Spleen (tissue), 11 donors: ENCODE measurements around the gene PLTP. TPM values are rescaled to one million over a fixed set of nuclear protein-coding genes. Genes with fewer than 3 reads are reported as not detected.

Experiments used
- DNase-seq: peaks from one replicate; pipeline ENCODE4 v3.0.0-alpha.2; 2020
- H3K27ac ChIP-seq, 8 donors: fragments of 200-600 bp; sonication (generic) in 7 of 8; 1 replicate in 4 of 8; 2 replicates in 4 of 8; pipeline versions ENCODE4 v1.5.0 to v1.8.0; 2016 to 2021; ENCODE audit warnings: inconsistent platforms in 4 of 8, mild to moderate bottlenecking in 4 of 8, moderate library complexity in 1 of 8
- H3K27me3 ChIP-seq, 7 donors: fragments of 200-600 bp; sonication (generic) in 6 of 7; replicated peaks in 1 of 7; 1 replicate in 4 of 7; 2 replicates in 3 of 7; pipeline versions ENCODE4 v1.5.0 to v1.8.0; 2016 to 2021; ENCODE audit warnings: inconsistent platforms in 3 of 7, mild to moderate bottlenecking in 1 of 7
- H3K36me3 ChIP-seq, 6 donors: fragments of 200-600 bp; sonication (generic) in 5 of 6; 1 replicate in 4 of 6; 2 replicates in 2 of 6; pipeline versions ENCODE4 v1.5.0 to v1.8.0; 2016 to 2021; ENCODE audit warnings: inconsistent platforms in 2 of 6
- H3K4me1 ChIP-seq, 6 donors: fragments of 200-600 bp; sonication (generic) in 5 of 6; 1 replicate in 3 of 6; 2 replicates in 3 of 6; pipeline versions ENCODE4 v1.5.0 to v1.8.0; 2016 to 2021; ENCODE audit warnings: inconsistent platforms in 3 of 6
- H3K4me3 ChIP-seq, 8 donors: fragments of 200-600 bp; sonication (generic) in 7 of 8; 1 replicate in 4 of 8; 2 replicates in 4 of 8; pipeline versions ENCODE4 v1.5.0 to v1.8.0; 2016 to 2021; ENCODE audit warnings: inconsistent platforms in 4 of 8, mild to moderate bottlenecking in 4 of 8, moderate library complexity in 2 of 8
- H3K9me3 ChIP-seq, 8 donors: fragments of 200-600 bp; sonication (generic) in 7 of 8; 1 replicate in 4 of 8; 2 replicates in 4 of 8; pipeline versions ENCODE4 v1.5.0 to v1.8.0; 2016 to 2021; ENCODE audit warnings: inconsistent platforms in 4 of 8
- POLR2A ChIP-seq, 3 donors: fragments of 450-650 bp; IDR thresholded peaks; one replicate each; pipeline ENCODE4 v1.5.1; 2017; ENCODE audit warnings: antibody characterized with exemption in 3 of 3, mild to moderate bottlenecking in 1 of 3
- POLR2AphosphoS5 ChIP-seq, 3 donors: sonication (generic); formaldehyde crosslinking; IDR thresholded peaks; one replicate each; pipeline ENCODE4 v1.5.1; 2017; ENCODE audit warnings: antibody characterized with exemption in 3 of 3
- WGBS, 5 donors: extraction: QIAGEN DNeasy Blood & Tissue Kit in 3 of 5; methylation state at CpG; one replicate each; pipeline versions ENCODE4 v1.1.5 to v1.1.7; 2013 to 2018; 5-methylcytosine and 5-hydroxymethylcytosine counted together
- intact Hi-C: fragments of 100-400 bp; cut with DNase I; formaldehyde crosslinking; loops from one replicate; pipeline ENCODE4 v1.15.0; 2023; ENCODE audit warnings: low total_unique reads
- polyA plus RNA-seq, 3 donors: library from polyadenylated mRNA; stranded (reverse); fragments of 200-250 nt; gene quantifications; one replicate each; pipeline ENCODE4 v1.2.1, GENCODE V29; 2013
- total RNA-seq, 7 donors: library from RNA; depleted of rRNA in 3 of 7; stranded (reverse); fragments of >200 nt in 3 of 7; fragmentation: NEBNext Ultra II Directional in 4 of 7; extraction: Animal tissue kit (Norgen Biotek cat#: 25700) in 4 of 7; gene quantifications; one replicate each; pipeline versions ENCODE4 v1.1.0 to v1.2.1, GENCODE V29; 2016 to 2021
- TF ChIP-seq, protein P1 (sequence below), 11 experiments: fragments of 200-600 bp in 7 of 11; fragments of 450-650 bp in 4 of 11; sonication (generic) in 4 of 11; IDR thresholded peaks in 8 of 11; conservative IDR thresholded peaks in 3 of 11; 1 replicate in 7 of 11; 2 replicates in 4 of 11; pipeline versions ENCODE4 v1.4.0 to v1.8.0; 2016 to 2021; ENCODE audit warnings: antibody characterized with exemption in 11 of 11, inconsistent platforms in 4 of 11, mild to moderate bottlenecking in 1 of 11
- donor health status: healthy with polysubstance abuse.
- donor health status: DM: no; HTN: no; CAD: no; lungs with moderate emphysema.
- donor health status: DM: no; HTN: no; CAD: no.
- donor health status: Bipolar disorder and iron deficiency.
- donor health status: healthy.
- donor health status: DM: no; HTN: no; CAD: no.
- donor health status: DM: yes; HTN: yes; CAD: no.

PLTP gene
- total and polyA plus RNA-seq, 10 donors: 7.5 to 430 (median 40.7) TPM

DNA sequence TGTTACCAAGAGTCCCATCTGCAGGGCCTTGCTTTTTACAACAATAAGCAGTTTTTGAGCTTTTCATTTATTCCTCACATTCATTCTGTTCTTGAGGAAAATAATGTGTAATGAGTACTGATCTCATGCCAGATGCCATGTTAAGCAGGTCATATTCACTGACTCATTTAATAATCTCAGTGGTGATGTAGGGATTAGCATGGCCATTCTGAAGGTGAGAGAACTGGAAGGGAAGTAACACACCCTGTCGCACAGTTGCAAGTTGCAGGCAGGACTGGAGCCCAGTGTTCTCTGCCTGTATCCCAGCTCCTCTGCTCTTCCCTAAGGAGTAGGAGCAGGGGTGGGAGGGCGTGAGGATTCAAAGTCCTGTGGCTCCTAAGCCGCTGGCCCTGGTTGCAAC lies 28.1 kb upstream of the PLTP start:
- 76 to 98% (median 94%) methylated on average over 3 of the region's 3 CpGs for WGBS, 5 donors
- intact Hi-C loops: no loop called here

DNA sequence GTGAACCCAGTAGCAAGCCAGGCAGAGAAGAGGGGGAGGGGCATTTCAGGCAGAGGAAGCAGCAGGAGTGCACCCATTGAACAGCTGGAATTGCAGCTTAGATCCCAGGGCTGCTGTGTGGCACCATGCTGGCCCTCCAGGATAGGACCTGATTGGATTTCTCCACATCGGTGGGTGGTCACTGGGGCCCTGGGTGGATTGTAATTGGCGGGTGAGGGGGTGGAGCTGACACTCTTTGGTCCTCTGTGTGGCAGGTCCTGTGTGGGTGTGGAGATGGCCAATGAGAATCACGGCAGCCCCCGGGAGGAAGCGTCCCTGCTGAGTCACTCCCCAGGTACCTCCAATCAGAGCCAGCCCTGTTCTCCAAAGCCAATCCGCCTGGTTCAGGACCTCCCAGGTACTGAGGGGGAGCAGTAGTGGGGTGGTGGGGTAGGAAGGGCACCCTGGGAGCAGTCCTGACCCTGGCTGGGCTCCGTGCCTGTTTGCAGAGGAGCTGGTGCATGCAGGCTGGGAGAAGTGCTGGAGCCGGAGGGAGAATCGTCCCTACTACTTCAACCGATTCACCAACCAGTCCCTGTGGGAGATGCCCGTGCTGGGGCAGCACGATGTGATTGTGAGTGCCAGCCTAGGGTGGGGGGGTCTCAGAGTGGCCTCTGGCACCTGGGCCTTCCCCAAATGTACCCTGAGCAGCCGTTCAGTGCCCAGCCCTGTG lies 26.9 kb upstream of the PLTP start:
- no peak for DNase-seq
- peaks cover 7 to 45% (median 19%) of the 10 kb centered on the region in 6 donors for H3K4me1 ChIP-seq
- TF ChIP-seq POLR2A (IDR thresholded peaks at IDR 0.05): no peak
- peak in 2 of 3 donors; percentile 8 to 25 for TF ChIP-seq POLR2AphosphoS5 (IDR thresholded peaks at IDR 0.05)
- TF ChIP-seq, protein P1, sequence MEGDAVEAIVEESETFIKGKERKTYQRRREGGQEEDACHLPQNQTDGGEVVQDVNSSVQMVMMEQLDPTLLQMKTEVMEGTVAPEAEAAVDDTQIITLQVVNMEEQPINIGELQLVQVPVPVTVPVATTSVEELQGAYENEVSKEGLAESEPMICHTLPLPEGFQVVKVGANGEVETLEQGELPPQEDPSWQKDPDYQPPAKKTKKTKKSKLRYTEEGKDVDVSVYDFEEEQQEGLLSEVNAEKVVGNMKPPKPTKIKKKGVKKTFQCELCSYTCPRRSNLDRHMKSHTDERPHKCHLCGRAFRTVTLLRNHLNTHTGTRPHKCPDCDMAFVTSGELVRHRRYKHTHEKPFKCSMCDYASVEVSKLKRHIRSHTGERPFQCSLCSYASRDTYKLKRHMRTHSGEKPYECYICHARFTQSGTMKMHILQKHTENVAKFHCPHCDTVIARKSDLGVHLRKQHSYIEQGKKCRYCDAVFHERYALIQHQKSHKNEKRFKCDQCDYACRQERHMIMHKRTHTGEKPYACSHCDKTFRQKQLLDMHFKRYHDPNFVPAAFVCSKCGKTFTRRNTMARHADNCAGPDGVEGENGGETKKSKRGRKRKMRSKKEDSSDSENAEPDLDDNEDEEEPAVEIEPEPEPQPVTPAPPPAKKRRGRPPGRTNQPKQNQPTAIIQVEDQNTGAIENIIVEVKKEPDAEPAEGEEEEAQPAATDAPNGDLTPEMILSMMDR (IDR thresholded peaks at IDR 0.05 in 8 of 11, conservative IDR thresholded peaks at IDR 0.05 in 3 of 11): no peak
- H3K36me3 ChIP-seq: peaks cover 12 to 75% (median 70%) of the 10 kb centered on the region in 6 donors
- no peaks in the 10 kb centered on the region for H3K9me3 ChIP-seq
- no peak overlapping the region for H3K27ac ChIP-seq
- no peaks in the 10 kb centered on the region for H3K27me3 ChIP-seq
- WGBS, 5 donors: 88 to 96% (median 92%) methylated on average over 7 to 13 of the region's 13 CpGs
- intact Hi-C loops: loop anchor here (5.0 kb wide), 1 partner anchor 33 kb away; the partner anchor contains the start of gene ZNF335
- H3K4me3 ChIP-seq: no peak overlapping the region

More for the DNA sequence above, 28.1 kb upstream of the PLTP start:
- TF ChIP-seq, protein P1 (IDR thresholded peaks at IDR 0.05 in 8 of 11, conservative IDR thresholded peaks at IDR 0.05 in 3 of 11): no peak
- TF ChIP-seq POLR2A (IDR thresholded peaks at IDR 0.05) (no peak), POLR2AphosphoS5 (IDR thresholded peaks at IDR 0.05) (no peak)
- peaks cover 7 to 53% (median 18%) of the 10 kb centered on the region in 6 donors for H3K4me1 ChIP-seq
- no peaks in the 10 kb centered on the region for H3K27me3 ChIP-seq
- no peak overlapping the region for H3K27ac ChIP-seq
- DNase-seq: no peak
- peaks cover 12 to 86% (median 82%) of the 10 kb centered on the region in 6 donors for H3K36me3 ChIP-seq
- no peak overlapping the region for H3K4me3 ChIP-seq
- H3K9me3 ChIP-seq: no peaks in the 10 kb centered on the region

DNA sequence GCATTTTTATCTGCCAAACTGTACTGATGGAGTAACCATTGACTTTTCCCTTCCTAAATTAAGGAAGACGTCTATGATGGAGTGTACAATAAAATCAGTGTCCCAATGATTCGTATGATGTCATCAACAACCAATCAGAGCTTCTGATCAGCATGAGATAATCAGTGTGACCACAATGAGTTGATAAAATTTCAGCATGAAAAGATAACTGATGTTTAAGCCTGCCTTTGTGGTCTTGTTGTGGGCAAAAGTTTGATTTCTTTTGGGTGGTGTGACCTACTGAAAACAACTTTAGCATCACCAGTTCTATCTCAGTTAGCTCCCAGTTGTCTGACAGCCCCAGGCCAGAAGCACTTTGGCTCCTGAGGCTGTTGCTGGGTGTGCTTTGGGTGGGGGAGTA lies 25.8 kb upstream of the PLTP start:
- Histone ChIP-seq H3K9me3 (no peaks in the 10 kb centered on the region), H3K27me3 (no peaks in the 10 kb centered on the region), H3K4me3 (no peak overlapping the region), H3K36me3 (peaks cover 10 to 66% (median 59%) of the 10 kb centered on the region in 6 donors), H3K4me1 (peaks cover 12 to 47% (median 29%) of the 10 kb centered on the region in 6 donors), H3K27ac (peak overlapping the region in 1 of 8 donors; percentile 1)
- DNase-seq: no peak
- TF ChIP-seq POLR2A (IDR thresholded peaks at IDR 0.05): no peak
- TF ChIP-seq, protein P1 (IDR thresholded peaks at IDR 0.05 in 8 of 11, conservative IDR thresholded peaks at IDR 0.05 in 3 of 11): no peak
- TF ChIP-seq POLR2AphosphoS5 (IDR thresholded peaks at IDR 0.05): no peak
- intact Hi-C loops: loop anchor here (5.0 kb wide), 1 partner anchor 35 kb away; the partner anchor contains the start of gene ZNF335
- 66 to 84% (median 74%) methylated on average over 2 of the region's 2 CpGs for WGBS, 5 donors

DNA sequence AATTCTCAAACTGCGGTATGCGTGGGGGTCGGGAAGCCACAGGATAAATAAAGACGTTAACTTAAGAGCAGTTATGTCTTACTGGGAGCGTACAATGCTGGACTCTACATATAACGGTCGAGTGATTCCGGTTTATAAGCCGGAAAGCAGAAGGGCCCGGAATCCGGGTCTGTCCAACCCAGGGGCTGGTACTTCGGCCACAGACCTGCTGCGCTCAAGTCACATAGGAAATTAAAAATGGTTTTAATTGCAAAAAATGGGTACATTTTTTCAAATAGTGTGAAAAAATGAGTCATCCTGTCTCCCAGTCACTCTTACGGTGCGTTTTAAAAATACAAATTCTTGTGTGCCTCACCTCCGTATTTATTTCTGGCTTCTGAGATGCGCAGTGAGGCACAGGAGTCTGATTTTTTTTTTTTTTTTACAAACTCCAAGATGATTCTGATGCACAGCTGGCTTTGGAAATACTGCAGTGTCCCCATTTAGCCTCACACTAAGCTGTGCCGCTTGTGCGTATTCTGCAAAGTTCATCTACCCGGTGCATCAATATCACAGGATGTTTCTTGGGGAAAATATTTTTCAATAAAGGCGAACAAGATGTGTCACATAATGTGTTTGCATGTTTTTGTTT lies 23.6 kb upstream of the PLTP start:
- DNase-seq: no peak
- Histone ChIP-seq H3K9me3 (no peaks in the 10 kb centered on the region), H3K4me1 (peaks cover 12 to 49% (median 31%) of the 10 kb centered on the region in 6 donors), H3K4me3 (peak overlapping the region; percentile 66 to 94 (median 88)), H3K27ac (peak overlapping the region; percentile 99 to 100 (median 100)), H3K27me3 (no peaks in the 10 kb centered on the region), H3K36me3 (peaks cover 9 to 49% (median 36%) of the 10 kb centered on the region in 6 donors)
- intact Hi-C loops: loop anchor here (5.0 kb wide), 1 partner anchor 37 kb away; the partner anchor contains the start of gene ZNF335
- WGBS, 5 donors: 9 to 13% (median 11%) methylated on average over 21 of the region's 21 CpGs
- TF ChIP-seq POLR2A (IDR thresholded peaks at IDR 0.05): peak in 1 of 3 donors; percentile 78
- TF ChIP-seq, protein P1 (IDR thresholded peaks at IDR 0.05 in 8 of 11, conservative IDR thresholded peaks at IDR 0.05 in 3 of 11): no peak
